B cell (primary cell): ENCODE results near the gene ITSN1.

Source experiments
- EZH2 ChIP-seq: IDR thresholded peaks from 2 replicates; pipeline ENCODE4 v1.6.1; 2012; ENCODE audit warnings: borderline replicate concordance, low read depth, mild to moderate bottlenecking, moderate library complexity, low read length; ENCODE audit not compliant: insufficient read depth, poor library complexity, severe bottlenecking
- TF ChIP-seq, protein P1 (sequence below): fragments of 200-600 bp; IDR thresholded peaks from one replicate; pipeline ENCODE4 v1.8.0; 2022; ENCODE audit warnings: antibody characterized with exemption, mild to moderate bottlenecking

DNA sequence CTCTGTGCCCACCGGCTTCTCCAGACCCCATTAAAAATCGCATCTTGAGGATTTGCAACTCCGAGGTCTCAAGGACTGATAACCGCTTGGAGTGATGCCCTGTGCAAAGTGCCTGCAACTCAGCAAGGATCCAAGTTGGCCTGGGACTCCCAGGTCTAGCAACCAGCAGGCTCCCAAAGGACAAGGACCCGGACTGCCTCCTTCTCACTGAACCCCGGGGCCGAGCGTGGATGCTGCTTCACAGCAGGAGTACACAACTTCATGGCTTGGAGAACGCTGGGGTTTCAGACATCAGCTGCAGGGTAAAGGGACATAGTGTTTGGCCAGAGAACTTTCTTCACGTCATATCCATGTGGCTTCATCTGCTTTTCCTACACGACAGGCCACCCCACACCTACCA lies 208.1 kb downstream of the ITSN1 start:
- TF ChIP-seq, protein P1, sequence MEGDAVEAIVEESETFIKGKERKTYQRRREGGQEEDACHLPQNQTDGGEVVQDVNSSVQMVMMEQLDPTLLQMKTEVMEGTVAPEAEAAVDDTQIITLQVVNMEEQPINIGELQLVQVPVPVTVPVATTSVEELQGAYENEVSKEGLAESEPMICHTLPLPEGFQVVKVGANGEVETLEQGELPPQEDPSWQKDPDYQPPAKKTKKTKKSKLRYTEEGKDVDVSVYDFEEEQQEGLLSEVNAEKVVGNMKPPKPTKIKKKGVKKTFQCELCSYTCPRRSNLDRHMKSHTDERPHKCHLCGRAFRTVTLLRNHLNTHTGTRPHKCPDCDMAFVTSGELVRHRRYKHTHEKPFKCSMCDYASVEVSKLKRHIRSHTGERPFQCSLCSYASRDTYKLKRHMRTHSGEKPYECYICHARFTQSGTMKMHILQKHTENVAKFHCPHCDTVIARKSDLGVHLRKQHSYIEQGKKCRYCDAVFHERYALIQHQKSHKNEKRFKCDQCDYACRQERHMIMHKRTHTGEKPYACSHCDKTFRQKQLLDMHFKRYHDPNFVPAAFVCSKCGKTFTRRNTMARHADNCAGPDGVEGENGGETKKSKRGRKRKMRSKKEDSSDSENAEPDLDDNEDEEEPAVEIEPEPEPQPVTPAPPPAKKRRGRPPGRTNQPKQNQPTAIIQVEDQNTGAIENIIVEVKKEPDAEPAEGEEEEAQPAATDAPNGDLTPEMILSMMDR: no peak
- no peak for TF ChIP-seq EZH2
